H9 (cell line): ENCODE measurements around the gene GCAT. TPM values are rescaled to one million over a fixed set of nuclear protein-coding genes. Genes with fewer than 3 reads are reported as not detected.

Experiments
- DNase-seq: peaks from one replicate; pipeline ENCODE4 v3.0.0-alpha.2; 2017
- H2AFZ ChIP-seq: one replicate; pipeline ENCODE4 v1.6.1; 2013; ENCODE audit warnings: mild to moderate bottlenecking, low read length, control low read depth, moderate library complexity
- H2AK5ac ChIP-seq: 2 replicates; pipeline ENCODE4 v1.6.1; 2013; ENCODE audit warnings: low read length, control low read depth, mixed read lengths; ENCODE audit not compliant: insufficient read length
- H2BK120ac ChIP-seq: one replicate; pipeline ENCODE4 v1.6.1; 2013; ENCODE audit warnings: low read depth, mild to moderate bottlenecking, low read length, control low read depth, inconsistent platforms; ENCODE audit not compliant: poor library complexity, severe bottlenecking
- H2BK12ac ChIP-seq: 2 replicates; pipeline ENCODE4 v1.6.1; 2013; ENCODE audit warnings: low read length, control low read depth, mixed read lengths, low read depth; ENCODE audit not compliant: insufficient read length
- H2BK15ac ChIP-seq: 2 replicates; pipeline ENCODE4 v1.6.1; 2013; ENCODE audit warnings: low read depth, low read length, control low read depth
- H2BK20ac ChIP-seq: one replicate; pipeline ENCODE4 v1.6.1; 2013; ENCODE audit warnings: low read depth, mild to moderate bottlenecking, low read length, control low read depth, inconsistent platforms; ENCODE audit not compliant: poor library complexity, severe bottlenecking
- H2BK5ac ChIP-seq: 2 replicates; pipeline ENCODE4 v1.6.1; 2013; ENCODE audit warnings: low read length, control low read depth, mixed read lengths; ENCODE audit not compliant: insufficient read length
- H3K14ac ChIP-seq: 2 replicates; pipeline ENCODE4 v1.6.1; 2013; ENCODE audit warnings: low read length, control low read depth; ENCODE audit not compliant: insufficient read depth
- H3K18ac ChIP-seq: 2 replicates; pipeline ENCODE4 v1.6.1; 2013; ENCODE audit warnings: low read depth, mild to moderate bottlenecking, mixed read lengths, low read length, control low read depth; ENCODE audit not compliant: insufficient read length
- H3K23ac ChIP-seq: 2 replicates; pipeline ENCODE4 v1.6.1; 2013; ENCODE audit warnings: low read length, control low read depth, mixed read lengths, low read depth; ENCODE audit not compliant: insufficient read length
- H3K23me2 ChIP-seq: 2 replicates; pipeline ENCODE4 v1.6.1; 2013; ENCODE audit warnings: low read depth, mild to moderate bottlenecking, mixed read lengths, low read length, control low read depth; ENCODE audit not compliant: insufficient read length, poor library complexity, severe bottlenecking
- H3K27ac ChIP-seq: 2 replicates; pipeline ENCODE4 v1.5.1; 2013; ENCODE audit warnings: low read length, control low read depth, mixed read lengths, low read depth; ENCODE audit not compliant: insufficient read length
- H3K27me3 ChIP-seq: 2 replicates; pipeline ENCODE4 v1.6.1; 2013; ENCODE audit warnings: low read length, control low read depth, inconsistent platforms; ENCODE audit not compliant: insufficient read depth
- H3K4ac ChIP-seq: 2 replicates; pipeline ENCODE4 v1.6.1; 2013; ENCODE audit warnings: low read depth, mild to moderate bottlenecking, control low read depth, inconsistent platforms, low read length, moderate library complexity
- H3K4me1 ChIP-seq: 2 replicates; pipeline ENCODE4 v1.6.1; 2013; ENCODE audit warnings: low read length, control low read depth, inconsistent platforms; ENCODE audit not compliant: insufficient read depth
- H3K4me2 ChIP-seq: 2 replicates; pipeline ENCODE4 v1.6.1; 2013; ENCODE audit warnings: low read length, control low read depth, mixed read lengths; ENCODE audit not compliant: insufficient read length, insufficient read depth
- H3K56ac ChIP-seq: 2 replicates; pipeline ENCODE4 v1.6.1; 2013; ENCODE audit warnings: low read depth, mild to moderate bottlenecking, mixed read lengths, low read length, control low read depth; ENCODE audit not compliant: insufficient read length
- H3K79me1 ChIP-seq: 2 replicates; pipeline ENCODE4 v1.6.1; 2013; ENCODE audit warnings: low read depth, mild to moderate bottlenecking, moderate library complexity, low read length, control low read depth, inconsistent platforms; ENCODE audit not compliant: insufficient read depth, poor library complexity, severe bottlenecking
- H3K79me2 ChIP-seq: 2 replicates; pipeline ENCODE4 v1.6.1; 2013; ENCODE audit warnings: low read length, control low read depth, inconsistent platforms; ENCODE audit not compliant: insufficient read depth
- H3K9ac ChIP-seq: 2 replicates; pipeline ENCODE4 v1.6.1; 2013; ENCODE audit warnings: low read length, control low read depth, mixed read lengths; ENCODE audit not compliant: insufficient read length; ENCODE audit errors: extremely low read depth
- H3K9me3 ChIP-seq: one replicate; pipeline ENCODE4 v1.6.1; 2013; ENCODE audit warnings: low read depth, low read length, inconsistent platforms; ENCODE audit not compliant: control insufficient read depth
- H3T11ph ChIP-seq: one replicate; pipeline ENCODE4 v1.6.1; 2013; ENCODE audit warnings: mild to moderate bottlenecking, low read length, control low read depth, inconsistent platforms
- H4K20me1 ChIP-seq: one replicate; pipeline ENCODE4 v1.6.1; 2013; ENCODE audit not compliant: control insufficient read depth, insufficient read length, insufficient read depth
- H4K5ac ChIP-seq: 2 replicates; pipeline ENCODE4 v1.6.1; 2013; ENCODE audit warnings: low read depth, mild to moderate bottlenecking, mixed read lengths, low read length, control low read depth; ENCODE audit not compliant: insufficient read length
- H4K8ac ChIP-seq: replicated peaks from 2 replicates; pipeline ENCODE4 v1.6.1; 2013; ENCODE audit warnings: low read length, control low read depth, mixed read lengths, low read depth; ENCODE audit not compliant: insufficient read length
- H4K91ac ChIP-seq: 2 replicates; pipeline ENCODE4 v1.6.1; 2013; ENCODE audit warnings: low read depth, mild to moderate bottlenecking, moderate library complexity, mixed read lengths, low read length, control low read depth; ENCODE audit not compliant: insufficient read length
- H3K27ac Mint-ChIP-seq, 3 experiments: 2 replicates in 2 of 3; 3 replicates in 1 of 3; pipeline ENCODE4 v1.8.0; 2020 to 2021; ENCODE audit warnings: mixed read lengths in 3 of 3, mild to moderate bottlenecking in 1 of 3, moderate library complexity in 1 of 3
- H3K27me3 Mint-ChIP-seq: 2 replicates; pipeline ENCODE4 v1.8.0; 2021; ENCODE audit warnings: low read depth, mild to moderate bottlenecking, moderate library complexity, mixed read lengths
- H3K36me3 Mint-ChIP-seq, 3 experiments: 2 replicates in 2 of 3; 3 replicates in 1 of 3; pipeline ENCODE4 v1.8.0; 2020 to 2021; ENCODE audit warnings: low read depth in 3 of 3, mixed read lengths in 3 of 3; ENCODE audit not compliant: insufficient read depth in 1 of 3
- H3K4me1 Mint-ChIP-seq, 2 experiments: 2 replicates each; pipeline ENCODE4 v1.8.0; 2020; ENCODE audit warnings: mixed read lengths in 2 of 2
- H3K4me3 Mint-ChIP-seq, 2 experiments: 2 replicates in 1 of 2; 3 replicates in 1 of 2; pipeline ENCODE4 v1.8.0; 2020 to 2021; ENCODE audit warnings: mild to moderate bottlenecking in 2 of 2, mixed read lengths in 2 of 2, moderate library complexity in 1 of 2
- H3K9me3 Mint-ChIP-seq, 2 experiments: 2 replicates in 1 of 2; 3 replicates in 1 of 2; pipeline ENCODE4 v1.8.0; 2020; ENCODE audit warnings: mild to moderate bottlenecking in 2 of 2, mixed read lengths in 2 of 2, moderate library complexity in 1 of 2
- CTCF ChIP-seq: fragments of 200-600 bp; sonication (generic); conservative IDR thresholded peaks from 3 replicates; pipeline ENCODE4 v1.8.0; 2021; ENCODE audit warnings: antibody characterized with exemption, mild to moderate bottlenecking
- WGBS: extraction: QIAGEN DNeasy Blood & Tissue Kit; methylation state at CpG from one replicate; pipeline ENCODE4 v1.1.7; 2013; ENCODE audit warnings: missing lambda C conversion rate, low lambda C conversion rate, mixed read lengths; ENCODE audit not compliant: insufficient read length; ENCODE audit errors: extremely low coverage; 5-methylcytosine and 5-hydroxymethylcytosine counted together
- total RNA-seq: library from RNA; stranded (reverse); gene quantifications from 2 replicates; pipeline ENCODE4 v1.2.1, GENCODE V29; 2021

Gene GCAT
- total RNA-seq, 1 experiment from 2014 or later: 26.9 TPM

- H3K36me3 Mint-ChIP-seq: peaks cover 19 to 72% (median 68%) of the 10 kb centered on the region in 3 experiments; a peak in 6 of 7 replicates
- Histone ChIP-seq H3K18ac (no peak overlapping the region), H3K23ac (no peak overlapping the region), H4K20me1 (no peaks in the 10 kb centered on the region), H2AFZ (no peak overlapping the region), H2BK120ac (no peak overlapping the region), H3K79me2 (no peaks in the 10 kb centered on the region), H3K14ac (no peak overlapping the region), H4K5ac (no peak overlapping the region), H3K27me3 (no peaks in the 10 kb centered on the region), H3K4ac (no peak overlapping the region), H3T11ph (no peak overlapping the region), H3K4me2 (no peak overlapping the region), H4K8ac (no peak overlapping the region), H2AK5ac (no peak overlapping the region), H3K9me3 (no peaks in the 10 kb centered on the region), H2BK5ac (no peak overlapping the region), H3K4me1 (no peaks in the 10 kb centered on the region), H3K56ac (no peak overlapping the region), H3K79me1 (no peaks in the 10 kb centered on the region), H4K91ac (no peak overlapping the region), H2BK12ac (no peak overlapping the region), H3K23me2 (no peaks in the 10 kb centered on the region), H3K27ac (no peak overlapping the region), H2BK20ac (no peak overlapping the region), H3K9ac (no peak overlapping the region), H2BK15ac (no peak overlapping the region)
- no peak overlapping the region for H3K4me3 Mint-ChIP-seq
- H3K9me3 Mint-ChIP-seq: no peaks in the 10 kb centered on the region
- no peak for TF ChIP-seq CTCF
- peak overlapping the region in 1 of 3 experiments; percentile 88; a peak in 1 of 7 replicates for H3K27ac Mint-ChIP-seq
- H3K4me1 Mint-ChIP-seq: no peaks in the 10 kb centered on the region
- no peak for DNase-seq
- no CpG with 5 or more reads among the region's 10 CpGs for WGBS
- H3K27me3 Mint-ChIP-seq: no peaks in the 10 kb centered on the region; the same call in 1 of the 2 replicates
Measured at GRCh38 chr22:37758694-37759093, 49.0 kb upstream of the GCAT start.
